HG03103 (cell line): ENCODE results near the gene DLK1.

Source experiments
- ATAC-seq: cut with Tn5 transposase; IDR thresholded peaks from one replicate; pipeline ENCODE4 v1.9.1; 2021; ENCODE audit warnings: low read depth; ENCODE audit not compliant: unreplicated experiment

DLK1 gene

GRCh38 chr14:100692859-100693558, 33.7 kb upstream of the DLK1 start:
- no peak for ATAC-seq

- no peak for ATAC-seq
Observed at GRCh38 chr14:100693877-100694578, 32.7 kb upstream of the DLK1 start.

GRCh38 chr14:100694579-100695422, 31.9 kb upstream of the DLK1 start:
- no peak for ATAC-seq

- ATAC-seq: no peak
Observed at GRCh38 chr14:100695423-100695738, 31.3 kb upstream of the DLK1 start.

- no peak for ATAC-seq
Observed at GRCh38 chr14:100696008-100696407, 30.7 kb upstream of the DLK1 start.

- ATAC-seq: no peak
Observed at GRCh38 chr14:100696590-100696989, 30.1 kb upstream of the DLK1 start.

GRCh38 chr14:100698066-100698465, 28.6 kb upstream of the DLK1 start:
- no peak for ATAC-seq

- ATAC-seq: no peak
Observed at GRCh38 chr14:100698666-100699448, 27.8 kb upstream of the DLK1 start.

GRCh38 chr14:100701314-100701713, 25.4 kb upstream of the DLK1 start:
- ATAC-seq: no peak

GRCh38 chr14:100702590-100702989, 24.1 kb upstream of the DLK1 start:
- no peak for ATAC-seq

- ATAC-seq: no peak
Observed at GRCh38 chr14:100703386-100704220, 23.1 kb upstream of the DLK1 start.

GRCh38 chr14:100706200-100706599, 20.5 kb upstream of the DLK1 start:
- no peak for ATAC-seq

- ATAC-seq: no peak
Observed at GRCh38 chr14:100706860-100707259, 19.8 kb upstream of the DLK1 start.

- ATAC-seq: no peak
Observed at GRCh38 chr14:100708425-100709288, 18.0 kb upstream of the DLK1 start.

GRCh38 chr14:100709289-100710284, 17.1 kb upstream of the DLK1 start:
- no peak for ATAC-seq

- no peak for ATAC-seq
Observed at GRCh38 chr14:100710391-100710790, 16.3 kb upstream of the DLK1 start.

GRCh38 chr14:100710826-100711462, 15.7 kb upstream of the DLK1 start:
- no peak for ATAC-seq
